Liver (tissue), 3 donors: Measurements from ENCODE around the gene BABAM1.

Source experiments
- ATF3 ChIP-seq: IDR thresholded peaks from 2 replicates; pipeline ENCODE4 v1.6.1; 2016; ENCODE audit warnings: antibody characterized with exemption
- FOXA2 ChIP-seq: IDR thresholded peaks from 2 replicates; pipeline ENCODE4 v1.6.1; 2016; ENCODE audit warnings: antibody characterized with exemption
- HNF4A ChIP-seq, 2 donors: conservative IDR thresholded peaks; 2 replicates each; pipeline ENCODE4 v1.6.1; 2016; ENCODE audit warnings: antibody characterized with exemption in 2 of 2, mild to moderate bottlenecking in 2 of 2
- NR2F2 ChIP-seq: IDR thresholded peaks from 2 replicates; pipeline ENCODE4 v1.6.1; 2016; ENCODE audit warnings: antibody characterized with exemption
- RAD21 ChIP-seq, 2 donors: IDR thresholded peaks; 2 replicates each; pipeline ENCODE4 v1.6.1; 2016; ENCODE audit warnings: antibody characterized with exemption in 2 of 2, mild to moderate bottlenecking in 2 of 2
- REST ChIP-seq: IDR thresholded peaks from 2 replicates; pipeline ENCODE4 v1.6.1; 2016; ENCODE audit warnings: antibody characterized with exemption, mild to moderate bottlenecking
- RXRA ChIP-seq, 2 donors: IDR thresholded peaks; 2 replicates each; pipeline ENCODE4 v1.6.1; 2017 to 2018; ENCODE audit warnings: antibody characterized with exemption in 2 of 2, mild to moderate bottlenecking in 1 of 2
- TAF1 ChIP-seq: conservative IDR thresholded peaks from 2 replicates; pipeline ENCODE4 v1.6.1; 2016; ENCODE audit warnings: antibody characterized with exemption, mild to moderate bottlenecking
- ZBTB33 ChIP-seq: IDR thresholded peaks from 2 replicates; pipeline ENCODE4 v1.6.1; 2016; ENCODE audit warnings: antibody characterized with exemption
- TF ChIP-seq, protein P1 (sequence below): fragments of 150-350 bp; IDR thresholded peaks from 2 replicates; pipeline ENCODE4 v1.5.1; 2017; ENCODE audit warnings: improper control_type of control experiment, low read depth, low read length; ENCODE audit not compliant: missing input control
- donor health status: healthy.
- donor health status: healthy.

- TF ChIP-seq, protein P1, sequence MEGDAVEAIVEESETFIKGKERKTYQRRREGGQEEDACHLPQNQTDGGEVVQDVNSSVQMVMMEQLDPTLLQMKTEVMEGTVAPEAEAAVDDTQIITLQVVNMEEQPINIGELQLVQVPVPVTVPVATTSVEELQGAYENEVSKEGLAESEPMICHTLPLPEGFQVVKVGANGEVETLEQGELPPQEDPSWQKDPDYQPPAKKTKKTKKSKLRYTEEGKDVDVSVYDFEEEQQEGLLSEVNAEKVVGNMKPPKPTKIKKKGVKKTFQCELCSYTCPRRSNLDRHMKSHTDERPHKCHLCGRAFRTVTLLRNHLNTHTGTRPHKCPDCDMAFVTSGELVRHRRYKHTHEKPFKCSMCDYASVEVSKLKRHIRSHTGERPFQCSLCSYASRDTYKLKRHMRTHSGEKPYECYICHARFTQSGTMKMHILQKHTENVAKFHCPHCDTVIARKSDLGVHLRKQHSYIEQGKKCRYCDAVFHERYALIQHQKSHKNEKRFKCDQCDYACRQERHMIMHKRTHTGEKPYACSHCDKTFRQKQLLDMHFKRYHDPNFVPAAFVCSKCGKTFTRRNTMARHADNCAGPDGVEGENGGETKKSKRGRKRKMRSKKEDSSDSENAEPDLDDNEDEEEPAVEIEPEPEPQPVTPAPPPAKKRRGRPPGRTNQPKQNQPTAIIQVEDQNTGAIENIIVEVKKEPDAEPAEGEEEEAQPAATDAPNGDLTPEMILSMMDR: no peak
- TF ChIP-seq TAF1: no peak
- TF ChIP-seq FOXA2: no peak
- no peak for TF ChIP-seq ATF3
- TF ChIP-seq ZBTB33: no peak
- TF ChIP-seq RAD21 (IDR thresholded peaks at IDR 0.05): no peak
- no peak for TF ChIP-seq NR2F2
- TF ChIP-seq REST: no peak
- TF ChIP-seq RXRA (IDR thresholded peaks at IDR 0.05): no peak
- no peak for TF ChIP-seq HNF4A (conservative IDR thresholded peaks at IDR 0.05)
Observed at GRCh38 chr19:17220207-17220758, 47.0 kb upstream of the BABAM1 start.
